GM21737 (cell line): ENCODE measurements around the gene TRIM29.

Experiments
- ATAC-seq: cut with Tn5 transposase; IDR thresholded peaks from one replicate; pipeline ENCODE4 v1.9.1; 2021; ENCODE audit warnings: mild to moderate bottlenecking, moderate library complexity; ENCODE audit not compliant: unreplicated experiment

The TRIM29 gene

GRCh38 chr11:120102864-120103122, 35.1 kb downstream of the TRIM29 start:
- ATAC-seq, result no peak

GRCh38 chr11:120102050-120102863, 35.7 kb downstream of the TRIM29 start:
- ATAC-seq, result no peak

- ATAC-seq, result no peak
These were observed 39.4 kb downstream of the TRIM29 start for GRCh38 chr11:120098503-120099020.

- no peak for ATAC-seq
These were observed 40.1 kb downstream of the TRIM29 start for GRCh38 chr11:120097721-120098385.

GRCh38 chr11:120096369-120097191, 41.3 kb downstream of the TRIM29 start:
- no peak for ATAC-seq

- ATAC-seq, result no peak
These were observed 42.4 kb downstream of the TRIM29 start for GRCh38 chr11:120095516-120095915.

- ATAC-seq, result no peak
These were observed 46.2 kb downstream of the TRIM29 start for GRCh38 chr11:120091701-120092100.

- no peak for ATAC-seq
These were observed 46.8 kb downstream of the TRIM29 start for GRCh38 chr11:120091121-120091520.

GRCh38 chr11:120090411-120090810, 47.5 kb downstream of the TRIM29 start:
- ATAC-seq, result no peak

GRCh38 chr11:120089036-120090001, 48.6 kb downstream of the TRIM29 start:
- ATAC-seq, result no peak

- no peak for ATAC-seq
These were observed 49.9 kb downstream of the TRIM29 start for GRCh38 chr11:120088056-120088455.

GRCh38 chr11:120086651-120087050, 51.3 kb downstream of the TRIM29 start:
- ATAC-seq, result no peak

- ATAC-seq, result no peak
These were observed 57.9 kb downstream of the TRIM29 start for GRCh38 chr11:120079750-120080610.

GRCh38 chr11:120078397-120078796, 59.5 kb downstream of the TRIM29 start:
- ATAC-seq, result no peak

- ATAC-seq, result no peak
These were observed 63.8 kb downstream of the TRIM29 start for GRCh38 chr11:120074076-120074475.

- no peak for ATAC-seq
These were observed 64.7 kb downstream of the TRIM29 start for GRCh38 chr11:120073196-120073595.

- no peak for ATAC-seq
These were observed 69.8 kb downstream of the TRIM29 start for GRCh38 chr11:120068114-120068573.

- no peak for ATAC-seq
These were observed 70.3 kb downstream of the TRIM29 start for GRCh38 chr11:120067438-120068113.
